Endothelial cell of coronary artery (primary cell): Measurements from ENCODE around the gene PRADC1. TPM values are rescaled to one million over a fixed set of nuclear protein-coding genes. Genes with fewer than 3 reads are reported as not detected.

Source experiments
- total RNA-seq: library from RNA; depleted of rRNA; stranded (reverse); fragments of >200 nt; gene quantifications from 2 replicates; pipeline ENCODE4 v1.2.3, GENCODE V29; 2014

The PRADC1 gene
- total RNA-seq, result 13.2 and 21.0 TPM in 2 replicates

DNA sequence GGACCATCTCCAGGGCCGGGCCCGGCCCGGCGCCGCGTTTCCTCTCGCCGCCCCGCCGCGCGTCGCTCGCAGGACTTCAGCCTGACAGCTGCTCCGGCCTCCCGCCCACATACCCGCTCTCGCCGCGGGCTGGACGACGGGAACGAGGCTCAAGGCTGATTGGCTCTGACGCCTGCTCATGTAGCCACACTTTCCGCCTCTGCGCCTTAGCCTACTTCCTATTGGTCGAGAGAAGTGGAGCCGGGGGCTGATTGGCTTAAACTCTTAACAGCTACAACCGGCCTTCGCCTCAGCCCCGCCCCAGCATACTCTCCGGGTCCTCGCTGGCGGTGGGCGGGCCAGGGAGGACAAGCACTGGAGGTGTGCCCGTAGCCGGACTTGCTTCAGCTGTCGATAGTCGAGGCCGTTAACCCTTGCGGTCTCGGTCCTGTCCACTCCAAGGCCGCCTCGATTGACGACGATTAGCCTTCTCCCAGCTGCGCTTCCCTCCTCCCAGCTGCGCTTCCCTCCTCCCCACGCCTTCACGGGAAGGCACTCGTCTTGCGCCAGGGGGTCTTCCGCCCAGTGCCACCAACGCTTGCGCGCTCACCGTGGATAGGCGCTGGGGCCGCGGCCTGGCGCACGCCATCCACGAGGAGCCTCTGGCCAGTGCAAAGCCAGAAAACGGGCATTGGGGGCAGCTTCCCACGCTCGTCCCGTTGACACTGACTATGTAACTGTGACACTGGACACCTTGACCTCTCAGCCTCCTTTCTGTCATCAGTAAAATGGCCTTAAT is at the start of gene PRADC1:
TSS of gene PRADC1 (minus strand) at position 86 of the 778 bp plus-strand sequence. CDS start at position 7, 79 bp downstream.

DNA sequence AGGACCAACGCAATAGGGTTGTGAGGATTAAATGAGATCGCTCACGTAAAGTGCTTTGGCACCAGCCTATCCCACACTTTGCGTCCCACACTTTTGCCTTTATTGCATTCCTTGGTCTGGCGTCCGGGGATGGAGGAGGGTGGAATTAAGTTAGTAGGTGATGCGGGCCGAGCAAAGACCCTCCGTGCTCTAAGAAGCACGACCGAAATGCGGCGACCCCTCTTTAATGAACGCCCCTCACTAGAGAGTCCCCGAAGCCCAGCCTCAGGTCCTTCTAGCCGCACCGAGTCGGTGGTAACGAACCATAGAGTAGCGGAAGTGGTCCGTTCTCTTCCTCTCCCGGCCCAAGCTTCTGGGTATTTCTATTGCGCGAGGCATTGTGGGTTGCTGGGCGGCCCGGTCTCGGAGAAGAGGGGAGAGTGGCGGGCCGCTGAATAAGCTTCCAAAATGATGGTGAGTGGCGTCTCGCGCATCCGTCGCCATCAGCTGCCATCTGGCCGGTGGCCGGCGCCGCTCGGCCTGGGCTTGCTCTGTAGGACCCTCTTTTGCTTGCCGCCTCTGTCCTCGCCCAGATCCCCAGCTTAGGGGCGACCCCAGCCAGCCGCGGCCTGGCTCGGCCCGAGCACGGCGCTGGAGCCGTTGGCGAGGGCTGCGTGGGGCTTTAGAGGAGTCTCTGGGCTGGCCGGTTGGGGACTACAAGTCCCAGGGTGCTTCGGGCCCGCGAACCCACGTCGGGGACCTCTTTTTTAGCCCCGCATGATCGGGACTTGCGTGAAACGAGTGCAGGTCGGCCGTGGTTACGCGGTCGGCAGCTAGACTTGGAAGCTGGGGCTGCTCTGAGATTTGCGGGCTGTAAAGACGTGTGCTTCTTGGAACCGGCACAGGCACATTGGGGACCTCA is 1.1 kb upstream of the PRADC1 start, which contains the start of gene CCT7:
TSS of gene CCT7 (plus strand) at position 377 of the 901 bp plus-strand sequence. CDS start at position 448, 71 bp downstream.

DNA sequence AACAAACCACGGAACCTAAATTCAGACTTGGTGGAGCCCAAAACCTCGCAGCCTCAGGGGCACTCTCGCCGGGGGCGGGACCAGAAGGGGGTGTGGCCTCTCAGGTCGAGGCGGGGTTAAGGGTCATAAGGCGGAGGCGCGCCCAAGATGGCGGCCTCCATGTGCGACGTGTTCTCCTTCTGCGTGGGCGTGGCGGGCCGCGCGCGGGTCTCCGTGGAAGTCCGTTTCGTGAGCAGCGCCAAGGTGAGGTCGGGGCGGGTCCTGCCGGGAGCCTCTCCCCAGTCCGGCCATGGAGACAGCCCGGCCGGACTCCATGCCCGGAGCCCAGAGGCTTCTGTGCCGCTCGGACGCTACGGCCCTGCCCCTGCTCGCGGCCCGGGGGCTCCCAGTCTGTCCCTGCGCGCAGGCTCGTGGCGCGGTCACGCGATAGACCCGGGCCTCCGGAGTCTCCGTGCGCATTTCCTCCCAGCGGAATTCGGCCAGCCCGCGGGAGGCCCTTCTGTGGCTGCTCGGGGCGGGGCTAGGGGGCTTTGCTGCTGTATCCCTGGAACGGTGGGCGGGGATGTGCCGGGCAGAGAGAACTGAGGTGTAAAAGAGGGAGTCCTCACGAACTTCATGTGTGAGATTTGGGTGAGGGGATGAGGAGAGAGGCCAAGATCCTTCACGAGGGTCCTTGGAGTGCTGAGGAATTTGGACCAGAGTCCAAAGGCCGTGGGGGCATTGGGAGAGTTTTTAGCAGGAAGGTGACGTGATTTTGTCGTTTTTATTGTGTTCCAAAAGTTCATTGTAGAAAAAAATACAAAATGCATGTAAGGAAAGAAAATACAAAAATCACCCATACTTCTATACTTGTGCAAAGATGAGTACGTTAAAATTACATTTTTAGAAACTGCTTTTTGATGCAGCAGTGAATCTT is 18.7 kb downstream of the PRADC1 start, which contains the start of gene SMYD5:
TSS of gene SMYD5 (plus strand) at position 126 of the 916 bp plus-strand sequence. CDS start at position 148, 22 bp downstream.

DNA sequence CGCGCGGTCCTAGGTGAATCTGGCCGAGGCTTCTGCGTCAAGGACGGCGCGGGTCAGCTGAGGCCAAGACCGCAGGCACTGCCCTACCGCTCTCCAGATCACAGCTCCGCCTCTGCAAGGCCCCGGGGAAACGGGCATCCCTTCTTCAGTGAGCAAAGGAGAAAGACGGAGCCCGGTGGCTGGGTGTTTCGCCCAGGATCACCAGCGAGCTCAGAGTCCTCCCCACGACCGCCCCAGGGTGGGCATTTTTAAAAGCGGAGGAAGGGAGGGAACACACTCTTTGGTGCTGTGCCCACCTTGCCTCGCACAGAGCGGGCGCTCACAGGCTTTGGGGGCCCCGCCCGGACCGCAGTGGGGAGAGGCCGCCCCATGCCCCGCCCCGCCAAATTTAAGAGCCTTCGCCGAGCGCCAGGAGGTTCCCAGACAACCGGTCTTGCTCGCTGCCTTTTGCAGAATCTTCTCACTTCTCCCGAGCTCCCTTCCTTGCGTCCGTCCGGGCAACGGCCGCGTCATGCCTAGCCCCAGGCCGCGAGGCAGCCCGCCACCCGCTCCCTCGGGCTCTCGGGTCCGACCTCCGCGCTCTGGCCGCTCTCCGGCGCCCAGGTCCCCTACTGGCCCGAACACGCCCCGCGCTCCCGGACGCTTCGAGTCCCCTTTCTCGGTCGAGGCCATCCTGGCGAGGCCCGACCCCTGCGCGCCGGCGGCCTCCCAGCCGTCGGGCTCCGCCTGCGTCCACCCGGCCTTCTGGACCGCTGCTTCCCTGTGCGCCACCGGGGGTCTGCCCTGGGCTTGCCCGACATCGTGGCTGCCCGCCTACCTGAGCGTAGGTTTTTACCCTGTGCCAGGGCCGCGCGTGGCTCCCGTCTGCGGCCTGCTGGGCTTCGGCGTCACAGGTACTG is 30.6 kb downstream of the PRADC1 start, which contains the start of gene NOTO:
TSS of gene NOTO (plus strand) at position 419 of the 899 bp plus-strand sequence. CDS start at position 512, 93 bp downstream.

Other genes with a start within 250 kb of the PRADC1 start
- gene SFXN5, start 161.5 kb downstream of the PRADC1 start, total RNA-seq, result 13.5 and 15.4 TPM in 2 replicates
- gene RAB11FIP5, start 120.3 kb downstream of the PRADC1 start, total RNA-seq, result 34.2 and 39.9 TPM in 2 replicates
- gene NOTO, start 30.7 kb downstream of the PRADC1 start, total RNA-seq, result not detected in 2 replicates
- 14.6 and 16.5 TPM in 2 replicates for gene SMYD5, start 19.0 kb downstream of the PRADC1 start, total RNA-seq
- 501 and 527 TPM in 2 replicates for gene CCT7, start 1.1 kb upstream of the PRADC1 start, total RNA-seq
- gene FBXO41, start 51.2 kb upstream of the PRADC1 start, total RNA-seq, result 0.56 and 0.72 TPM in 2 replicates
- not detected in 2 replicates for gene EGR4, start 60.3 kb upstream of the PRADC1 start, total RNA-seq
- 8.9 and 10.1 TPM in 2 replicates for gene ALMS1, start 152.6 kb upstream of the PRADC1 start, total RNA-seq